ENCODE data around the gene UQCRC1.
"Not testable (repeated sequence)": the region's sequence is repeated elsewhere in the genome, so short reads cannot be mapped to it uniquely, and the experiment has no call there.

Gene UQCRC1

GRCh38 chr3:48555231-48555948 is 54.1 kb downstream of the UQCRC1 start:
- no peak for DNase-seq (ENCODE audit: low read depth in 3 of 3)

GRCh38 chr3:48553886-48554845 is 55.3 kb downstream of the UQCRC1 start:
- no peak for DNase-seq (ENCODE audit: low read depth in 3 of 3)

GRCh38 chr3:48553361-48553760 is 56.1 kb downstream of the UQCRC1 start:
- DNase-seq (ENCODE audit: low read depth in 3 of 3): no peak

GRCh38 chr3:48552111-48552951 is 57.1 kb downstream of the UQCRC1 start:
- DNase-seq (ENCODE audit: low read depth in 3 of 3): no peak

- DNase-seq (ENCODE audit: low read depth in 3 of 3): not testable (repeated sequence)
These were observed 57.8 kb downstream of the UQCRC1 start for GRCh38 chr3:48551651-48552050.

Data from stimulated activated CD4-positive, alpha-beta T cell treated with anti-CD3 and anti-CD28 coated beads, TNF-alpha, amount 100 ng/mL, for 48 hours (primary cell).